Measurements from ENCODE around the gene RNU6-1. TPM values are rescaled to one million over a fixed set of nuclear protein-coding genes. Genes with fewer than 3 reads are reported as not detected.

Gene RNU6-1
- polyA plus RNA-seq (ENCODE audit: insufficient read length) = not detected

GRCh38 chr15:67839929-67840748 lies at the start of gene RNU6-1:
TSS of gene RNU6-1 (minus strand) at chr15:67840045.
- peak; percentile 96 for DNase-seq (ENCODE audit: low read depth)

GRCh38 chr15:67887776-67888175 lies 47.9 kb upstream of the RNU6-1 start:
- no peak for DNase-seq (ENCODE audit: low read depth)

- DNase-seq (ENCODE audit: low read depth) = no peak
These were observed 46.0 kb upstream of the RNU6-1 start for GRCh38 chr15:67885861-67886260.

- DNase-seq (ENCODE audit: low read depth) = no peak
These were observed 45.3 kb upstream of the RNU6-1 start for GRCh38 chr15:67885175-67885523.

- peak; percentile 17 for DNase-seq (ENCODE audit: low read depth)
These were observed 44.8 kb upstream of the RNU6-1 start for GRCh38 chr15:67884514-67885174.

GRCh38 chr15:67884009-67884408 lies 44.2 kb upstream of the RNU6-1 start:
- DNase-seq (ENCODE audit: low read depth) = no peak

- no peak for DNase-seq (ENCODE audit: low read depth)
These were observed 43.5 kb upstream of the RNU6-1 start for GRCh38 chr15:67883234-67883773.

- DNase-seq (ENCODE audit: low read depth) = no peak
These were observed 42.8 kb upstream of the RNU6-1 start for GRCh38 chr15:67882487-67883233.

GRCh38 chr15:67880651-67881182 lies 40.9 kb upstream of the RNU6-1 start:
- no peak for DNase-seq (ENCODE audit: low read depth)

GRCh38 chr15:67879440-67880129 lies 39.7 kb upstream of the RNU6-1 start:
- DNase-seq (ENCODE audit: low read depth) = no peak

GRCh38 chr15:67878712-67879206 lies 38.9 kb upstream of the RNU6-1 start:
- DNase-seq (ENCODE audit: low read depth) = no peak

- DNase-seq (ENCODE audit: low read depth) = no peak
These were observed 33.9 kb upstream of the RNU6-1 start for GRCh38 chr15:67873777-67874176.

- no peak for DNase-seq (ENCODE audit: low read depth)
These were observed 31.1 kb upstream of the RNU6-1 start for GRCh38 chr15:67870868-67871408.

- no peak for DNase-seq (ENCODE audit: low read depth)
These were observed 29.9 kb upstream of the RNU6-1 start for GRCh38 chr15:67869701-67870100.

- DNase-seq (ENCODE audit: low read depth) = no peak
These were observed 25.9 kb upstream of the RNU6-1 start for GRCh38 chr15:67865766-67866165.

GRCh38 chr15:67865331-67865730 lies 25.5 kb upstream of the RNU6-1 start:
- no peak for DNase-seq (ENCODE audit: low read depth)

- DNase-seq (ENCODE audit: low read depth) = no peak
These were observed 23.7 kb upstream of the RNU6-1 start for GRCh38 chr15:67863442-67863987.

GRCh38 chr15:67862750-67863441 lies 23.1 kb upstream of the RNU6-1 start:
- no peak for DNase-seq (ENCODE audit: low read depth)

GRCh38 chr15:67861983-67862382 lies 22.1 kb upstream of the RNU6-1 start:
- DNase-seq (ENCODE audit: low read depth) = no peak
